ENCODE results near the gene C22orf39. TPM values are rescaled to one million over a fixed set of nuclear protein-coding genes. Genes with fewer than 3 reads are reported as not detected.

The C22orf39 gene
- 15.1 and 15.7 TPM in 2 replicates for total RNA-seq

GRCh38 chr22:19447330-19448075, at the start of gene C22orf39:
Gene C22orf39 (minus strand): TSS chr22:19447711. CDS start chr22:19447688, 23 bp downstream.

GRCh38 chr22:19479355-19480172, 32.1 kb upstream of the C22orf39 start, which contains the start of gene CDC45:
Gene CDC45 (plus strand): TSS chr22:19479920. CDS start chr22:19479969, 49 bp downstream.

GRCh38 chr22:19478901-19479354, 31.4 kb upstream of the C22orf39 start, which contains the start of gene UFD1:
Gene UFD1 (minus strand): TSS chr22:19479193. CDS start chr22:19479085, 108 bp downstream.

GRCh38 chr22:19432133-19432851, 15.2 kb downstream of the C22orf39 start, which contains the start of gene MRPL40:
Gene MRPL40 (plus strand): TSS chr22:19432545. CDS start chr22:19432555, 10 bp downstream.

GRCh38 chr22:19431649-19432132, 15.8 kb downstream of the C22orf39 start, which contains the start of gene HIRA:
Gene HIRA (minus strand): TSS chr22:19431733. CDS start chr22:19431476, 257 bp downstream.

Other genes with a start within 250 kb of the C22orf39 start
- gene CLTCL1, start 156.0 kb downstream of the C22orf39 start, total RNA-seq, result 34.4 TPM in 2 replicates
- gene HIRA, start 16.0 kb downstream of the C22orf39 start, total RNA-seq, result 20.8 and 34.2 TPM in 2 replicates
- 26.3 and 29.7 TPM in 2 replicates for gene MRPL40, start 15.2 kb downstream of the C22orf39 start, total RNA-seq
- gene UFD1, start 31.5 kb upstream of the C22orf39 start, total RNA-seq, result 49.0 and 57.0 TPM in 2 replicates
- 1.2 and 12.0 TPM in 2 replicates for gene CDC45, start 32.2 kb upstream of the C22orf39 start, total RNA-seq
- 0.74 and 0.89 TPM in 2 replicates for gene CLDN5, start 76.7 kb upstream of the C22orf39 start, total RNA-seq